Measurements from ENCODE around the gene SRC.

Gene SRC

GRCh38 chr20:37328149-37328945 is 17.6 kb upstream of the SRC start:
- ChIA-PET CTCF (no interaction called here), POLR2A (no interaction called here)
- no peak for DNase-seq (ENCODE audit: extremely low spot score)
- TF ChIP-seq ARNT (IDR thresholded peaks at IDR 0.05) (no peak), PKNOX1 (IDR thresholded peaks at IDR 0.05) (no peak), FOXA1 (IDR thresholded peaks at IDR 0.05) (no peak), HDGF (IDR thresholded peaks at IDR 0.05; ENCODE audit: borderline replicate concordance) (no peak), NFRKB (IDR thresholded peaks at IDR 0.05) (no peak), FOXM1 (IDR thresholded peaks at IDR 0.05; ENCODE audit: borderline replicate concordance) (no peak), BHLHE40 (IDR thresholded peaks at IDR 0.05; ENCODE audit: borderline replicate concordance) (no peak), FOXK2 (IDR thresholded peaks at IDR 0.05) (no peak), SUZ12 (IDR thresholded peaks at IDR 0.05) (no peak), CTBP1 (IDR thresholded peaks at IDR 0.05; ENCODE audit: borderline replicate concordance) (no peak), SP1 (IDR thresholded peaks at IDR 0.05) (no peak), ZNF384 (IDR thresholded peaks at IDR 0.05) (no peak), LEF1 (IDR thresholded peaks at IDR 0.05; ENCODE audit: borderline replicate concordance) (no peak), L3MBTL2 (conservative IDR thresholded peaks at IDR 0.05) (no peak), TARDBP (IDR thresholded peaks at IDR 0.05) (no peak), ELF4 (IDR thresholded peaks at IDR 0.05) (no peak)

- DNase-seq (ENCODE audit: extremely low spot score): no peak
- ChIA-PET CTCF (no interaction called here), POLR2A (no interaction called here)
- no peak for TF ChIP-seq FOXA1 (IDR thresholded peaks at IDR 0.05)
- TF ChIP-seq FOXK2 (IDR thresholded peaks at IDR 0.05): no peak
- TF ChIP-seq SP1 (IDR thresholded peaks at IDR 0.05): no peak
- no peak for TF ChIP-seq ARNT (IDR thresholded peaks at IDR 0.05)
Observed at GRCh38 chr20:37329481-37330165, 16.3 kb upstream of the SRC start.

GRCh38 chr20:37330316-37330715 is 15.6 kb upstream of the SRC start:
- POLR2A ChIA-PET: no interaction called here
- TF ChIP-seq ARNT (IDR thresholded peaks at IDR 0.05) (no peak), L3MBTL2 (conservative IDR thresholded peaks at IDR 0.05) (no peak), SP1 (IDR thresholded peaks at IDR 0.05) (no peak), SUZ12 (IDR thresholded peaks at IDR 0.05) (no peak), ZNF384 (IDR thresholded peaks at IDR 0.05) (no peak), HDGF (IDR thresholded peaks at IDR 0.05; ENCODE audit: borderline replicate concordance) (no peak), NFRKB (IDR thresholded peaks at IDR 0.05) (no peak), FOXA1 (IDR thresholded peaks at IDR 0.05) (no peak), ELF4 (IDR thresholded peaks at IDR 0.05) (no peak), PKNOX1 (IDR thresholded peaks at IDR 0.05) (no peak), TARDBP (IDR thresholded peaks at IDR 0.05) (no peak), BHLHE40 (IDR thresholded peaks at IDR 0.05; ENCODE audit: borderline replicate concordance) (no peak), FOXK2 (IDR thresholded peaks at IDR 0.05) (no peak), FOXM1 (IDR thresholded peaks at IDR 0.05; ENCODE audit: borderline replicate concordance) (no peak)
- no peak for DNase-seq (ENCODE audit: extremely low spot score)
- CTCF ChIA-PET: no interaction called here

- CTCF ChIA-PET: no interaction called here
- DNase-seq (ENCODE audit: extremely low spot score): no peak
- POLR2A ChIA-PET: no interaction called here
- TF ChIP-seq FOXA1 (IDR thresholded peaks at IDR 0.05): no peak
- no peak for TF ChIP-seq HDGF (IDR thresholded peaks at IDR 0.05; ENCODE audit: borderline replicate concordance)
- no peak for TF ChIP-seq ARNT (IDR thresholded peaks at IDR 0.05)
- no peak for TF ChIP-seq SUZ12 (IDR thresholded peaks at IDR 0.05)
- TF ChIP-seq L3MBTL2 (conservative IDR thresholded peaks at IDR 0.05): no peak
- no peak for TF ChIP-seq CTBP1 (IDR thresholded peaks at IDR 0.05; ENCODE audit: borderline replicate concordance)
- no peak for TF ChIP-seq BHLHE40 (IDR thresholded peaks at IDR 0.05; ENCODE audit: borderline replicate concordance)
- TF ChIP-seq NFRKB (IDR thresholded peaks at IDR 0.05): no peak
- TF ChIP-seq ELF4 (IDR thresholded peaks at IDR 0.05): no peak
Observed at GRCh38 chr20:37331060-37331857, 14.7 kb upstream of the SRC start.

- DNase-seq (ENCODE audit: extremely low spot score): no peak
- CTCF ChIA-PET: no interaction called here
- TF ChIP-seq FOXA1 (IDR thresholded peaks at IDR 0.05): no peak
- POLR2A ChIA-PET: no interaction called here
Observed at GRCh38 chr20:37333130-37333847, 12.7 kb upstream of the SRC start.

GRCh38 chr20:37333848-37334318 is 12.1 kb upstream of the SRC start:
- CTCF ChIA-PET: no interaction called here
- POLR2A ChIA-PET: no interaction called here
- DNase-seq (ENCODE audit: extremely low spot score): no peak
- TF ChIP-seq FOXM1 (IDR thresholded peaks at IDR 0.05; ENCODE audit: borderline replicate concordance): no peak
- no peak for TF ChIP-seq FOXK2 (IDR thresholded peaks at IDR 0.05)
- no peak for TF ChIP-seq BHLHE40 (IDR thresholded peaks at IDR 0.05; ENCODE audit: borderline replicate concordance)
- no peak for TF ChIP-seq ELF4 (IDR thresholded peaks at IDR 0.05)
- TF ChIP-seq ARNT (IDR thresholded peaks at IDR 0.05): no peak
- TF ChIP-seq ZNF384 (IDR thresholded peaks at IDR 0.05): no peak
- TF ChIP-seq FOXA1 (IDR thresholded peaks at IDR 0.05): no peak
- no peak for TF ChIP-seq PKNOX1 (IDR thresholded peaks at IDR 0.05)
- no peak for TF ChIP-seq NFRKB (IDR thresholded peaks at IDR 0.05)
- TF ChIP-seq L3MBTL2 (conservative IDR thresholded peaks at IDR 0.05): no peak
- no peak for TF ChIP-seq SUZ12 (IDR thresholded peaks at IDR 0.05)
- no peak for TF ChIP-seq SP1 (IDR thresholded peaks at IDR 0.05)
- TF ChIP-seq LEF1 (IDR thresholded peaks at IDR 0.05; ENCODE audit: borderline replicate concordance): no peak
